Activated naive CD8-positive, alpha-beta T cell treated with anti-CD3 and anti-CD28 coated beads, Interleukin-2, amount 50 U/mL, for 24 hours (primary cell): Measurements from ENCODE around the gene EPB41L4A.
A peak's percentile ranks its signal among the peaks of the same experiment; 100 is the strongest.
"Not testable (repeated sequence)": the region's sequence is repeated elsewhere in the genome, so short reads cannot be mapped to it uniquely, and the experiment has no call there.

Experiments used
- ATAC-seq: fragments of 150-1000 bp; cut with Tn5 transposase; one replicate; pipeline ENCODE4 v1.10.0; 2021
- DNase-seq: peaks from one replicate; pipeline ENCODE4 v3.0.0; 2021
- H3K27ac Mint-ChIP-seq: one replicate; pipeline ENCODE4 v1.8.0; 2021; ENCODE audit warnings: mild to moderate bottlenecking, mixed read lengths
- H3K27me3 Mint-ChIP-seq: one replicate; pipeline ENCODE4 v1.8.0; 2021; ENCODE audit warnings: mixed read lengths
- H3K36me3 Mint-ChIP-seq: one replicate; pipeline ENCODE4 v1.8.0; 2021; ENCODE audit warnings: low read depth, mixed read lengths
- H3K4me1 Mint-ChIP-seq: one replicate; pipeline ENCODE4 v1.8.0; 2021; ENCODE audit warnings: mixed read lengths
- H3K4me3 Mint-ChIP-seq: one replicate; pipeline ENCODE4 v1.8.0; 2021; ENCODE audit warnings: mild to moderate bottlenecking, moderate library complexity, mixed read lengths
- H3K9me3 Mint-ChIP-seq: one replicate; pipeline ENCODE4 v1.8.0; 2021; ENCODE audit warnings: mixed read lengths

EPB41L4A gene

DNA sequence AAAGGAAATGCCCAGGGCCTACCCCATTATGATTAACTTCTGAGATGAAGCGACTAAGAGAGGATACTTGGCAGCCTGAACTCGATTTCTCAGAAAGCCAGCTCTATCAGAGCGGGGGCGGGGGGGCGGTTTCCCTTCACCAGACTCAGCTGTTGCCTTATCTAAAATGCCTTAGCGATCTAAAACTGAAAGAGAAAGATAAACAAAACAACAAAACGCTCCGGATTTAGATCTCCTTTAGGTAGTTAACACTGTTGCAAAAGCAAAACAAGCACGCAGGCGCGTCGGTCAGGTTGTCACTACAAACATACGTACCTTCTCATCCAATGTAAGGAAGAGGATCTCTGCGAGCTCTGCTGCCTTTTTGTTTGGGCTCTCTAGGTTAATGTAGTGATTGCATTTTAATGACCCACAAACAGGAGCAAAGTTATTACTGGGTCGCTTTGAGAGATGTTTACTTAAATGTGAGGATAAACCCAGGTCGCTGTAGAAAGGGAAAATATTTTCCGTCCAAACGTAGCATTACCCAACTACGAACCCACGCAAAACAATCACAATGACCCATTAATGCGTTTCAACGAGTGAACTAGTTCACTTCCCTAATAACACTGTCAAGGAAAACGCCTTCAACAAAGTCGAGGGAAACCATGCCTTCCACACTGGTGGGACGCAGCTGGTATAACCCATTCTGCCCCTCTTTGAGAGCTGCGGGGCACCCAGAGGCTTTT lies 982 bp downstream of the EPB41L4A start:
- Mint-ChIP-seq H3K4me1 (peaks cover 10% of the 10 kb centered on the region), H3K27me3 (peaks cover 64% of the 10 kb centered on the region), H3K36me3 (no peaks in the 10 kb centered on the region), H3K9me3 (no peaks in the 10 kb centered on the region), H3K27ac (no peak overlapping the region), H3K4me3 (peak overlapping the region; percentile 69)
- peak; percentile 44 for DNase-seq
- peak; percentile 45 for ATAC-seq

DNA sequence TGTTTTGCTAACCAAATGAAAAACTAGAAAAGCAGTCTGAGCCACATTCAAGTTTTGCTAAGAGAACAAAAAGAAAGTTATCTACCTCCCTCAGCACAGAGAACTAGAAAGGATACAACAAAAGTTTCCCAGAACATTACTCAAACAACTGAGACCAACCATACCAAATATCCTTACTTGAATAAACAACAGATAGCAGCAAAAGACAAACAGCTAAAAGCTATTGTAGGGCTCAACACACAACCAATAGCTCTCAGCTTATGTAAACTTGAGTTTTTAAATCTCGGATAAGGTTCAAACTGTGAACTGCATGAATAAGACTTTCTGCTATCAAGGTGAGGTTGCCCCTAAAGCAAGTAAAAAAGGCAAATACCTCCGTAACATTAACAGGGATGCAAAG lies 3.5 kb downstream of the EPB41L4A start:
- Mint-ChIP-seq H3K9me3 (no peaks in the 10 kb centered on the region), H3K36me3 (no peaks in the 10 kb centered on the region), H3K27ac (no peak overlapping the region), H3K4me1 (peaks cover 10% of the 10 kb centered on the region), H3K27me3 (peaks cover 57% of the 10 kb centered on the region), H3K4me3 (no peak overlapping the region)
- ATAC-seq, result no peak
- DNase-seq, result no peak

DNA sequence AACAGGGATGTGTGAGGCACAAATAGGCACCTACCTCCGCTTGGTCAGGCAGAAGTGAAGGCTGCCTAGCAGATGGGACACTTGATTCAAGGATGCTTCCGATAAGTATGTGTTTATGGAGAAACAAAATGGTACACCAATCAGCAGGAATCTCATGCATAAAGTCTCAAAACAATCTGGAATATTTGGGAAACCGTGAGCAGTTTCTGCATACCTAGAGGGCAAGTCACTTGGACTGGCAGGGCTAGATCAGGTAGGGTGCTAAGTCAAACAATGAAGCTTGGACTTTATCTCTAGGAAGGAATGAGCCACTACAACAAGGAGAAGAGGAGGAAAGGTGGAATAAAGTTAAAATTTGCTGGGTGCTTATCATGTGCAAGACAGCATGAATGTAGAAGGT lies 5.5 kb downstream of the EPB41L4A start:
- Mint-ChIP-seq H3K27ac (no peak overlapping the region), H3K27me3 (peaks cover 52% of the 10 kb centered on the region), H3K4me1 (peaks cover 9% of the 10 kb centered on the region), H3K36me3 (no peaks in the 10 kb centered on the region), H3K4me3 (no peak overlapping the region), H3K9me3 (no peaks in the 10 kb centered on the region)
- DNase-seq (no peak), ATAC-seq (no peak)

DNA sequence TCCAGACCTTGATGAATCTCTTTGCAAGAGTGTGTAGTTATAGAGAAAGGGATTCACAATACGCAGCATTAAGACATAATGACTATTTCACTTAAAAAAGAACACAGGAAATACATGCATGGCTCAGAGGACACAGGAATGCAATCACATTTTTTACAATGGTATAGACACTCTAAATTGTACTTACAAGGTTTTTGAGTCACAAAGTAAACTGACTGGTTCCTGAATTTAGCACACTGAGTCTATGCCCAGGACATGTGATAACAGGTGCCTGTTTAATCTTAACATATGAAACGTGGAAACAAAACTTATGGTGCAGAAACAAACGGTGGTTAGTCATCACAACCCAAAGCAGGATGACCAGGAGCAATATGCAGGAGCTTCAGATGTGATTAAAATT lies 6.7 kb downstream of the EPB41L4A start:
- DNase-seq (no peak), ATAC-seq (no peak)
- H3K4me3 Mint-ChIP-seq, result no peak overlapping the region
- H3K9me3 Mint-ChIP-seq, result no peaks in the 10 kb centered on the region
- H3K27ac Mint-ChIP-seq, result no peak overlapping the region
- H3K27me3 Mint-ChIP-seq, result peaks cover 42% of the 10 kb centered on the region
- H3K4me1 Mint-ChIP-seq, result no peaks in the 10 kb centered on the region
- no peaks in the 10 kb centered on the region for H3K36me3 Mint-ChIP-seq

DNA sequence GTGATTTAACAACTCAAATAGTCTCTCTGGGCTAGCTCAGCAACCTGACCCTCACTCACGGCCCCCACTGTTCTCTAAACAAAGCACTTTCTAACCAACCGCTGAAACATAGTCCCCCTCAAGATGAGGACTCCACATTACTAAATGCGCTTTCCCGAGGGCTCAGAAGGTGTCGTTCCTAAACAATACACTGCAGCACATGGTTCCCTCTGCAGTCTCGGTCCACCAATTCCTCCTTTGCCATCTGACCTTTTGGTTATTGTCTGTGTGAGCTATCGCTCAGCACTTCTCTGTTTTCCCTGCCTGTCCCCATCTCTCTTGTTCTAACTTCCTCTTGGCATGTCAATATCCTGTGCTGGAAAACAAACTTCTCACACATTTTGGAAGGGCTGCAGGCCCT lies 7.2 kb downstream of the EPB41L4A start:
- ATAC-seq, result no peak
- H3K4me1 Mint-ChIP-seq, result no peaks in the 10 kb centered on the region
- no peak overlapping the region for H3K27ac Mint-ChIP-seq
- H3K27me3 Mint-ChIP-seq, result peaks cover 39% of the 10 kb centered on the region
- no peaks in the 10 kb centered on the region for H3K36me3 Mint-ChIP-seq
- no peak for DNase-seq
- H3K9me3 Mint-ChIP-seq, result no peaks in the 10 kb centered on the region
- no peak overlapping the region for H3K4me3 Mint-ChIP-seq

DNA sequence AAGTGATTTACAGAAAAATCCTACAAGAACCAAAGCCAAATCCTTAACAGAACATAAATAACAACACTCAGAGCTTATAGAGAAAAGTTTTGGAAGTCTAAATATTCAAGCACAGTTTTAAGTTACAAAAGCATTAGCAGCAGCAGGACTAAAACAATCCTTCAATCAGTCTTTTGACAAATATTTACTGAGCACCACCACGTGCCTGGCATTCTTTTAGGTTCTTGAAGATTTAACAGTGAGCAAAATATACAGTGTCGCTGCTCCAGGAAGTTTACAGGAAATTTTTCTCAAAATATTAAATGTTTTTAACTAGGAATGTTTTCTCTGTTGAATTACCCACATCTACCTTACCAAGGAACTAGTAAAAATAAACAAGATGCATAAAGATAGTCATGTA lies 11.4 kb downstream of the EPB41L4A start:
- ATAC-seq, result no peak
- Mint-ChIP-seq H3K9me3 (no peaks in the 10 kb centered on the region), H3K4me3 (no peak overlapping the region), H3K4me1 (no peaks in the 10 kb centered on the region), H3K27me3 (peaks cover 21% of the 10 kb centered on the region), H3K27ac (no peak overlapping the region), H3K36me3 (no peaks in the 10 kb centered on the region)
- no peak for DNase-seq

DNA sequence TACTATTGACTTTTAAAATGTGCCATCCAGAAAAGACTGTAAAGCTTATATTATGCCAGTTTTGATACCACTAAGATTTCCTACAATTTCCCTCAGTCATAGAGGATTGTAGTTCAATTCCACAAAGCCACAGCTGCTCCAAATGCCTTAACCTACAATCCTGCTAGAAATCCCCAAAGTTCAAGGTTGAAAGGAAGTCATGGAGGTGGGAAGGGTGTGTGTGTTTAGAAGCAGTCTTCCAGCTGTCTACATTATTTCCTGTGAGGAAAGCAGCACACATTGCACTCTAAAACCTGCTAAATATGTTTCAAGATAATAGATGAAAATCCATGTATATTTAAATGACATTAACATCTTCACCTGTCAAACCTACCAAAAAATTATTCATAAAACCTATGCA lies 11.8 kb downstream of the EPB41L4A start:
- Mint-ChIP-seq H3K9me3 (no peaks in the 10 kb centered on the region), H3K27me3 (peaks cover 21% of the 10 kb centered on the region)
- ATAC-seq, result no peak

DNA sequence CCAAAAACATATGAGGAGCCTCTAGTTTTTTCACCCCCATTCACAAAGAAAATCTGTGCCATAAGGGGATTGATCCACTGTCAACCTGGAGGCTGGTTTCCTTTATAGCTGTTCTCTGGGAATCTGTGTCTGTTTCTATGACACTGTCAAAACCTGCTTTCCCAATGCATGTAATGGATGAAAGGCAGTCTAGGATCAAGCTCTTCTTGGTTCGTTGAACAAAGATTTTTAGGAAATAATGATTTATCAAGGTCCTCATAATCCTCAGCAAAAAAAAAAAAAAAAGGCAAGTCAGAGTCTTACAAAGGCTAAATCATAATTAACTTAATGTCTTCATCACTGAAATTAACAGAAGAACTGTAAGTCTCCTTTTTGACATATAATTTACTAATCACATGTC lies 16.0 kb downstream of the EPB41L4A start:
- H3K4me1 Mint-ChIP-seq, result no peaks in the 10 kb centered on the region
- no peaks in the 10 kb centered on the region for H3K36me3 Mint-ChIP-seq
- ATAC-seq (no peak), DNase-seq (no peak)
- no peaks in the 10 kb centered on the region for H3K9me3 Mint-ChIP-seq
- no peak overlapping the region for H3K27ac Mint-ChIP-seq
- H3K4me3 Mint-ChIP-seq, result no peak overlapping the region
- peaks cover 15% of the 10 kb centered on the region for H3K27me3 Mint-ChIP-seq

More for the DNA sequence above, 11.8 kb downstream of the EPB41L4A start:
- Mint-ChIP-seq H3K4me3 (no peak overlapping the region), H3K36me3 (no peaks in the 10 kb centered on the region), H3K27ac (no peak overlapping the region), H3K4me1 (no peaks in the 10 kb centered on the region)
- no peak for DNase-seq

DNA sequence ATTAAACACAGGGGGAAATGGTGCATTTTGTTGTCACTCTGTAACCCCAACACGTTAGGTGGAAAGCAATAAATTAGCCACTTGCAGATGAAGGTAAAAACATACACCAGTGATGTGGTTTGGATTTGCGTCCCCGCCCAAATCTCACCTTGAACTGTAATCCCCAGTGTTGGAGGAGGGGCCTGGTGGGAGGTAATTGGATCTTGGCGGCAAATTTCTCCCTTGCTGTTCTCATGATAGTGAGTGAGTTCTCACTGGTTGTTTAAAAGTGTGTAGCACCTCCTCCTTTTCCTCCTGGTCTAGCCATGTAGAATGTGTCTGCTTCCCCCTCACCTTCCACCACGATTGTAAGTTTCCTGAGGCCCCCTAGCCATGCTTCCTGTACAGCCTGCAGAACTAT lies 17.2 kb downstream of the EPB41L4A start:
- H3K27me3 Mint-ChIP-seq, result peaks cover 12% of the 10 kb centered on the region
- H3K4me3 Mint-ChIP-seq, result no peak overlapping the region
- H3K27ac Mint-ChIP-seq, result no peak overlapping the region
- H3K4me1 Mint-ChIP-seq, result no peaks in the 10 kb centered on the region
- H3K36me3 Mint-ChIP-seq, result no peaks in the 10 kb centered on the region
- no peak for ATAC-seq
- DNase-seq, result no peak
- no peaks in the 10 kb centered on the region for H3K9me3 Mint-ChIP-seq

DNA sequence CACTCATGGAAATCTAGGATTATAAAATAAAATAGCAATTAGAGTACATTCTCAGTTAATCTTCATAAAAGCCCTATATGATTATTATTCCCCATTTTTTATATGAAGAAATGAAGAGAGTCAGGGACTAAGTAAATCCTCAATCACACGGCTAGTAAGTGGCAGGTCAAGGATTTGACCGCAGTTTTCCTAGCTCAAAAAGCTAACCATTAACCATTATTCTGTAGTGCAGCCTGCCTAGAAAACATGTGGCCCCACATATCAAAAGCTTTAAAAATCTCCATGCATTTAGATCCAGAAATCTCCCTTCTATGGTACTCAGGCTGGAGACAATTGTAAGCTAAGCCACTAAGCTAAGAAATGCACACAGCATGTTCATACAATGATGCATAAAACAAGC lies 21.4 kb downstream of the EPB41L4A start:
- DNase-seq (no peak), ATAC-seq (no peak)
- no peak overlapping the region for H3K4me3 Mint-ChIP-seq
- H3K27me3 Mint-ChIP-seq, result peaks cover 13% of the 10 kb centered on the region
- no peak overlapping the region for H3K27ac Mint-ChIP-seq
- no peaks in the 10 kb centered on the region for H3K4me1 Mint-ChIP-seq
- no peaks in the 10 kb centered on the region for H3K36me3 Mint-ChIP-seq
- no peaks in the 10 kb centered on the region for H3K9me3 Mint-ChIP-seq

DNA sequence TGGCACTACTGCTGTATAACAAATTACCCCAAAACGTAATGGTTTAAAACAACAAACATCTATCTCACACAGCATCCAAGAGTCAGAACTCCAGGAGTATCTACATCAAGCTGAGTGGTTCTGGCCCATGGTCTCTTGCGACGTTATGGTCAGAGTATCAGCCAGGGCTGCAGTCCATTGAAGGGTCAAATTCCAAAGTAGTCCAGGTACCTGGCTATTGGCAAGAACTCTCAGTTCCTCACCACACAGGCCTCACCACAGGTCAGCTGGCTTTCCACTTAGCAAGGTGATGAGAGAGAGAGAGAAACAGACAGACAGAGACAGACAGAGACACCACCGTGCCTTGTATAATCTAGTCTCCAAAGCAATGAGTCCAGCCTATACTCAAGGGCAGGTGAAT lies 22.6 kb downstream of the EPB41L4A start:
- H3K4me1 Mint-ChIP-seq, result no peaks in the 10 kb centered on the region

DNA sequence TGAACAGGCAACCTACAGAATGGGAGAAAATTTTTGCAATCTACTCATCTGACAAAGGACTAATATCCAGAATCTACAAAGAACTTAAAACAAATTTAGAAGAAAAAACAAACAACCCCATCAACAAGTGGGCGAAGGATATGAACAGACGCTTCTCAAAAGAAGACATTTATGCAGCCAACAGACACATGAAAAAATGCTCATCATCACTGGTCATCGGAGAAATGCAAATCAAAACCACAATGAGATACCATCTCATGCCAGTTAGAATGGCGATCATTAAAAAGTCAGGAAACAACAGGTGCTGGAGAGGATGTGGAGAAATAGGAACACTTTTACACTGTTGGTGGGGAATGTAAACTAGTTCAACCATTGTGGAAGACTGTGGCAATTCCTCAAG lies 23.8 kb downstream of the EPB41L4A start:
- not testable (repeated sequence) for H3K9me3 Mint-ChIP-seq, H3K4me1 Mint-ChIP-seq
- H3K27me3 Mint-ChIP-seq, result peaks cover 14% of the 10 kb centered on the region

More for the DNA sequence above, 22.6 kb downstream of the EPB41L4A start:
- Mint-ChIP-seq H3K4me3 (no peak overlapping the region), H3K27me3 (peaks cover 14% of the 10 kb centered on the region), H3K9me3 (no peaks in the 10 kb centered on the region), H3K27ac (no peak overlapping the region), H3K36me3 (no peaks in the 10 kb centered on the region)
- ATAC-seq (no peak), DNase-seq (no peak)

DNA sequence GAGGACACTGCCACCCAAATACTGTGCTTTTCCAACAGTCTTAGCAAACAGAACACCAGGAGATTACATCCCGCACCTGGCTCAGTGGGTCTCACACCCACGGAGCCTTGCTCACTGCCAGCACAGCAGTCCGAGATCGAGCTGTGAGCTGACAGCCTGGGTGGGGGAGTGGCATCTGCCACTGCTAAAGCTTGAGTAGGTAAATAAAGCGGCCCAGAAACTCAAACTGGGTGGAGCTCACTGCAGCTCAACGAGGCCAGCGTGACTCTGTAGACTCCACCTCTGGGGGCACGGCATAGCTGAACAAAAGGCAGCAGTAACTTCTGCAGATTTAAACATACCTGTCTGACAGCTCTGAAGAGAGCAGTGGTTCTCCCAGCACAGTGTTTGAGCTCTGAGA lies 28.8 kb downstream of the EPB41L4A start:
- Mint-ChIP-seq H3K4me3 (no peak overlapping the region), H3K9me3 (no peaks in the 10 kb centered on the region), H3K36me3 (no peaks in the 10 kb centered on the region), H3K4me1 (no peaks in the 10 kb centered on the region), H3K27ac (no peak overlapping the region), H3K27me3 (peaks cover 7% of the 10 kb centered on the region)
- DNase-seq (no peak), ATAC-seq (no peak)

More for the DNA sequence above, 23.8 kb downstream of the EPB41L4A start:
- not testable (repeated sequence) for H3K36me3 Mint-ChIP-seq, H3K4me3 Mint-ChIP-seq, ATAC-seq, H3K27ac Mint-ChIP-seq, DNase-seq

DNA sequence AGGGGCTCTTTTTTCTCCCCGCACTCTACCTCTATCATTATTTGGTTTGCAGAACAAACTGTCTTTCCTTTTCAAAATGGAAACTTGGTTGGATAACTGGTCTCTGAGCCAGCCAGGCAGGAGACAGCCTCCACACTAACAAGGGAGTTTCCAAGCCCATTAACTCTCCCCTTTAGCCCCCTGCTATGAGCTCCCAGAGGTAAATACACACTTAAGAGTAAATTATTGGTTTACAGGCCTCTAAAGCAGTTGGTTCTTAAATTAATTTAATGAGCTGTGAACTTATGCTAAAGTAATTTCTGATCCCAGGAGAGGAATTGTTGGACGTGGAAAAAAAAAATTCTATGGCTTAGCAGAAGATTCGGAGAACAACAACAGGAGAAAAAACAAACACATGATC lies 30.3 kb downstream of the EPB41L4A start:
- no peak for ATAC-seq
- no peak for DNase-seq
- H3K4me3 Mint-ChIP-seq, result no peak overlapping the region
- no peak overlapping the region for H3K27ac Mint-ChIP-seq
- no peaks in the 10 kb centered on the region for H3K36me3 Mint-ChIP-seq
- H3K4me1 Mint-ChIP-seq, result no peaks in the 10 kb centered on the region
- peaks cover 10% of the 10 kb centered on the region for H3K27me3 Mint-ChIP-seq
- H3K9me3 Mint-ChIP-seq, result no peaks in the 10 kb centered on the region

DNA sequence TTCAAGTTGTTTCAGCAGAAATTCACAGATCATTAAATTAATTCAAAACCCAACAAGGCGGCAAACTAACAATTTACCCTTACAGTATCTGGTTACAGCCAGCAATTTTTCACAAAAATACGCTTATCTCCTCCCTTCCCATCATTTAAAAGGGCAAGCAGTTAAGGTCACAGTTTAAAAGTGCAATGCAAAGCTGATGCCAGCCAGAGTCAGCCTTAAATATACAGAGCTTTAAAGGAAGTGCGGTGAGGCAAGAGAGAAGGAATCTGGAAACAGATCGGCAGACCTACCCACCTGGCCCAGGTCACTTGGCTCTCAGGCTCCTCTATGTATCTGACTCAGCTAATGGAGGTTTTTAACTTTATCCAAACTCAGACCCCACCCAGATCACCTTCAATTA lies 31.0 kb downstream of the EPB41L4A start:
- H3K27ac Mint-ChIP-seq, result no peak overlapping the region
- no peak for DNase-seq
- no peak overlapping the region for H3K4me3 Mint-ChIP-seq
- H3K36me3 Mint-ChIP-seq, result no peaks in the 10 kb centered on the region
- H3K9me3 Mint-ChIP-seq, result no peaks in the 10 kb centered on the region
- no peak for ATAC-seq
- H3K27me3 Mint-ChIP-seq, result peaks cover 10% of the 10 kb centered on the region
- no peaks in the 10 kb centered on the region for H3K4me1 Mint-ChIP-seq

DNA sequence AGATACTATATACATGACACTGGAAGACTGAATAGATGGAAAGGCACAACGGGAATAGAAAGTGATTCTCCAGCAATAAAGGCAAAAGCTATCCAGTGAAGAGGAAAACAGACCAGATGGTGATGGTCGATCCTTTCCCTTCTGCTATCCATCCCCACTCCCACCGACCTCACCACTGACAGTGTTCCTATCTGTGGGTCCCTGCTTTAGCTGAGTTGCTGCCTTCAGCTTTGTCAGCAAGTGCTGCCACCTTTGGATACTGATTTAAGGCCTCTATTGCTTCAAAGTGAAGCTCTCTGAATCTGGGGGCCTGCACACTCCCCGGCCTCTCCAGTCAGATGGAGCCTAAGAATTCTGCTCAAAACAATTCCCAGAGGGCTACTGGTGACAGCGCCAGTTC lies 32.3 kb downstream of the EPB41L4A start:
- ATAC-seq (peak; percentile 15), DNase-seq (no peak)
- Mint-ChIP-seq H3K4me1 (no peaks in the 10 kb centered on the region), H3K9me3 (no peaks in the 10 kb centered on the region), H3K27me3 (peaks cover 8% of the 10 kb centered on the region), H3K27ac (no peak overlapping the region), H3K36me3 (no peaks in the 10 kb centered on the region), H3K4me3 (no peak overlapping the region)
